ENCODE measurements around the gene ZNF165. TPM values are rescaled to one million over a fixed set of nuclear protein-coding genes. Genes with fewer than 3 reads are reported as not detected.

The ZNF165 gene
- total and polyA plus RNA-seq, 2 of the 8 experiments (the other 6 are each of a cell fraction or from before 2014, with no cell fraction given), result 1.2 to 9.3 TPM

DNA sequence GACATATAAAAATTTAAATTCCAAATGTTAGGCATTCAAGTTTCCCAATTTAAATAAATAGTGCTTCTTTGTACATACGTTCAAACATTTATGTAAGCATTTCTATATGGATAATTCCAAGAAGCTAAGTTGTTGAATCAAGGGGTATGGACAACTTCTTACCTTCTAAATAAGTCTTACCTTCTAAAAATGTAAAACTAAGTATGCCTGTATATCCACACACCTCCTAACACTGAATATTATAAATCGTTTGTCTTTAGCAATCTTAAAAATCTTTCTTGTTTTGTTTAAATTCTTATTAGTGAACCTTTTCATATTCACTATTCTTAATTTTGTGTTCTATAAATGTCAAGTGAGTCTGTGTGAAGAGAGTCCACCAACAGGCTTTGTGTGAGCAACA, 41.5 kb downstream of the ZNF165 start:
- WGBS, 2 experiments (ENCODE audit: extremely low coverage in 1 of 2, insufficient coverage in 1 of 2, insufficient read length in 1 of 2, insufficient replicate concordance in 2 of 2, low coverage in 1 of 2, low lambda C conversion rate in 2 of 2, missing lambda C conversion rate in 1 of 2), result 90% methylated on average over 2 of the region's 2 CpGs; no CpG with 5 or more reads in 1 of the 2 experiments
- no peak overlapping the region for H2BK5ac ChIP-seq (ENCODE audit: low read depth, low read length)
- H3K56ac ChIP-seq (replicated peaks; ENCODE audit: insufficient read length, low read depth, low read length), result no peak overlapping the region
- no peak overlapping the region for H2AK5ac ChIP-seq (ENCODE audit: low read depth, low read length)
- H2AFZ ChIP-seq (ENCODE audit: low read length), result no peak overlapping the region
- H3K4me3 ChIP-seq (ENCODE audit: extremely low read depth in 1 of 4, insufficient read depth in 2 of 4, low read depth in 3 of 4, low read length in 4 of 4), result no peak overlapping the region
- no peaks in the 10 kb centered on the region for H3K79me1 ChIP-seq (ENCODE audit: low read depth, low read length)
- no peak overlapping the region for H2BK12ac ChIP-seq (ENCODE audit: low read depth, low read length)
- no peak overlapping the region for H2BK15ac ChIP-seq (ENCODE audit: low read length)
- no peak overlapping the region for H3K23ac ChIP-seq (ENCODE audit: insufficient read length)
- H3K36me3 ChIP-seq (ENCODE audit: control insufficient read depth in 2 of 4, insufficient read depth in 4 of 4, low read length in 3 of 4), result peaks cover 0 to 12% (median 4%) of the 10 kb centered on the region in 4 experiments; a peak in 5 of 8 replicates
- POLR2A ChIA-PET (ENCODE audit: partially characterized antibody), result interaction anchor here (3.8 kb wide), 1 partner anchor 20 kb away, joined by 35 read pairs; the partner anchor contains the start of gene ZKSCAN8
- DNase-seq (ENCODE audit: low read depth in 1 of 2, low spot score in 2 of 2) (no peak), FAIRE-seq (no peak)
- no peak overlapping the region for H3K18ac ChIP-seq (ENCODE audit: extremely low read depth, low read length)
- H3K79me2 ChIP-seq (ENCODE audit: control insufficient read depth in 1 of 2, insufficient read depth in 2 of 2, low read length in 2 of 2), result peaks cover 0 to 16% of the 10 kb centered on the region in 2 experiments; a peak in 2 of 4 replicates
- H3K27me3 ChIP-seq (replicated peaks in 1 of 4; ENCODE audit: control insufficient read depth in 3 of 4, extremely low read depth in 1 of 4, insufficient read depth in 3 of 4, low read length in 3 of 4), result no peaks in the 10 kb centered on the region
- H3K9ac ChIP-seq (replicated peaks in 1 of 4; ENCODE audit: extremely low read depth in 1 of 4, low read depth in 3 of 4, low read length in 3 of 4), result no peak overlapping the region
- no peaks in the 10 kb centered on the region for H3K9me3 ChIP-seq (ENCODE audit: insufficient read depth in 2 of 2, low read depth in 1 of 2, low read length in 1 of 2)
- H4K5ac ChIP-seq (ENCODE audit: insufficient read length, low read depth, low read length), result no peak overlapping the region
- H2BK20ac ChIP-seq (ENCODE audit: low read length), result no peak overlapping the region
- H2BK120ac ChIP-seq (replicated peaks; ENCODE audit: low read depth, low read length), result no peak overlapping the region
- H3K4ac ChIP-seq (replicated peaks; ENCODE audit: insufficient read length, low read depth, low read length), result no peak overlapping the region
- CTCF ChIA-PET (ENCODE audit: partially characterized antibody), result interaction anchor here (1.6 kb wide), 1 partner anchor 20 kb away, joined by 4 read pairs; the partner anchor contains the start of gene ZKSCAN8
- no peaks in the 10 kb centered on the region for H3K23me2 ChIP-seq (ENCODE audit: low read depth, low read length)
- H3K4me2 ChIP-seq (ENCODE audit: insufficient read depth in 1 of 2, low read depth in 2 of 2, low read length in 2 of 2), result no peak overlapping the region
- H3K14ac ChIP-seq (ENCODE audit: insufficient read length), result no peak overlapping the region
- H3K4me1 ChIP-seq (replicated peaks in 1 of 4; ENCODE audit: control insufficient read depth in 3 of 4, insufficient read depth in 4 of 4, low read length in 3 of 4), result no peaks in the 10 kb centered on the region
- H3K27ac ChIP-seq (ENCODE audit: low read depth, low read length), result no peak overlapping the region
- H4K91ac ChIP-seq (replicated peaks; ENCODE audit: insufficient read length, low read length), result no peak overlapping the region
- H4K8ac ChIP-seq (ENCODE audit: extremely low read depth, insufficient read depth, low read length), result no peak overlapping the region
- no peaks in the 10 kb centered on the region for H4K20me1 ChIP-seq (replicated peaks in 1 of 2; ENCODE audit: control insufficient read depth in 1 of 2, insufficient read depth in 2 of 2, low read length in 2 of 2)
- TF ChIP-seq ASH2L (IDR thresholded peaks at IDR 0.05; ENCODE audit: low read length) (no peak), SIN3A (conservative IDR thresholded peaks at IDR 0.05 in 1 of 2, IDR thresholded peaks at IDR 0.05 in 1 of 2; ENCODE audit: low read depth in 1 of 2, low read length in 2 of 2) (no peak), HDAC2 (IDR thresholded peaks at IDR 0.05; ENCODE audit: borderline replicate concordance in 1 of 2, low read depth in 2 of 2, low read length in 2 of 2) (no peak), SIX5 (IDR thresholded peaks at IDR 0.05; ENCODE audit: low read depth, low read length) (no peak), HDAC6 (IDR thresholded peaks at IDR 0.05; ENCODE audit: low read depth, low read length) (no peak), SIRT6 (IDR thresholded peaks at IDR 0.05; ENCODE audit: low read length) (no peak), KDM5A (IDR thresholded peaks at IDR 0.05; ENCODE audit: low read length) (no peak), SAP30 (IDR thresholded peaks at IDR 0.05; ENCODE audit: insufficient read depth, insufficient replicate concordance, low read length) (no peak), FOSL1 (IDR thresholded peaks at IDR 0.05; ENCODE audit: insufficient read depth, low read depth, low read length) (no peak), EGR1 (IDR thresholded peaks at IDR 0.05; ENCODE audit: borderline replicate concordance, low read depth, low read length) (no peak), CBX8 (IDR thresholded peaks at IDR 0.05; ENCODE audit: borderline replicate concordance, low read depth, low read length) (no peak), POU5F1 (IDR thresholded peaks at IDR 0.05; ENCODE audit: low read depth, low read length) (no peak)
